Right lobe of liver (tissue), 6 donors: Measurements from ENCODE around the gene DGUOK. TPM values are rescaled to one million over a fixed set of nuclear protein-coding genes. Genes with fewer than 3 reads are reported as not detected.

ENCODE experiments used
- ATAC-seq, 4 donors: fragments of 200-7000 bp; cut with Tn5 transposase; one replicate each; pipeline ENCODE4 v1.9.1; 2020; ENCODE audit warnings: mild to moderate bottlenecking in 4 of 4, moderate library complexity in 4 of 4
- DNase-seq, 3 donors: peaks; one replicate each; pipeline ENCODE4 v3.0.0-alpha.2; 2020
- H3K27ac ChIP-seq, 3 donors: fragments of 200-600 bp; one replicate each; pipeline ENCODE4 v1.8.0; 2022
- H3K27me3 ChIP-seq, 2 donors: fragments of 200-600 bp; one replicate each; pipeline ENCODE4 v1.8.0; 2022
- H3K36me3 ChIP-seq, 4 donors: fragments of 200-600 bp; sonication (generic) in 1 of 4; one replicate each; pipeline versions ENCODE4 v1.5.1 to v1.8.0; 2017 to 2022; ENCODE audit warnings: control low read depth in 1 of 4
- H3K4me1 ChIP-seq, 4 donors: fragments of 200-600 bp; sonication (generic) in 1 of 4; one replicate each; pipeline versions ENCODE4 v1.5.1 to v1.8.0; 2017 to 2022; ENCODE audit warnings: control low read depth in 1 of 4
- H3K4me3 ChIP-seq, 3 donors: fragments of 200-600 bp; one replicate each; pipeline ENCODE4 v1.8.0; 2022
- H3K9me3 ChIP-seq, 4 donors: fragments of 200-600 bp; sonication (generic) in 1 of 4; one replicate each; pipeline versions ENCODE4 v1.5.1 to v1.8.0; 2017 to 2022; ENCODE audit warnings: control low read depth in 1 of 4
- POLR2A ChIP-seq: fragments of 450-650 bp; IDR thresholded peaks from one replicate; pipeline ENCODE4 v1.6.1; 2017; ENCODE audit warnings: antibody characterized with exemption, mild to moderate bottlenecking
- WGBS: methylation state at CpG from one replicate; pipeline ENCODE4 v1.1.6; 2018; ENCODE audit warnings: low coverage, low lambda C conversion rate; ENCODE audit not compliant: insufficient coverage; ENCODE audit errors: missing lambda C conversion rate; 5-methylcytosine and 5-hydroxymethylcytosine counted together
- intact Hi-C, 2 donors: fragments of 100-400 bp; cut with DNase I; formaldehyde crosslinking; loops; one replicate each; pipeline versions ENCODE4 v1.11.2 to v1.14.1; 2022
- total RNA-seq, 6 experiments: library from RNA; depleted of rRNA in 2 of 6; stranded (reverse); fragments of >200 nt in 2 of 6; fragmentation: NEBNext Ultra II Directional in 3 of 6; extraction: Animal tissue kit (Norgen Biotek cat#: 25700) in 3 of 6; gene quantifications; one replicate each; pipeline versions ENCODE4 v1.1.0 to v1.2.4, GENCODE V29; 2016 to 2023
- TF ChIP-seq, protein P1 (sequence below), 4 donors: fragments of 200-600 bp in 3 of 4; fragments of 450-650 bp in 1 of 4; IDR thresholded peaks; one replicate each; pipeline versions ENCODE4 v1.5.1 to v1.8.0; 2016 to 2022; ENCODE audit warnings: antibody characterized with exemption in 4 of 4, mild to moderate bottlenecking in 2 of 4
- donor health status: DM: no; HTN: yes; CAD: no.
- donor health status: DM: no; HTN: no; CAD: no.
- donor health status: DM: no; HTN: no; CAD: no.
- donor health status: DM: no; HTN: yes; CAD: no.
- donor health status: DM: no; HTN: yes; CAD: no.

DGUOK gene
- total RNA-seq, 6 experiments from 2014 or later, result 16.6 to 33.1 (median 22.6) TPM

DNA sequence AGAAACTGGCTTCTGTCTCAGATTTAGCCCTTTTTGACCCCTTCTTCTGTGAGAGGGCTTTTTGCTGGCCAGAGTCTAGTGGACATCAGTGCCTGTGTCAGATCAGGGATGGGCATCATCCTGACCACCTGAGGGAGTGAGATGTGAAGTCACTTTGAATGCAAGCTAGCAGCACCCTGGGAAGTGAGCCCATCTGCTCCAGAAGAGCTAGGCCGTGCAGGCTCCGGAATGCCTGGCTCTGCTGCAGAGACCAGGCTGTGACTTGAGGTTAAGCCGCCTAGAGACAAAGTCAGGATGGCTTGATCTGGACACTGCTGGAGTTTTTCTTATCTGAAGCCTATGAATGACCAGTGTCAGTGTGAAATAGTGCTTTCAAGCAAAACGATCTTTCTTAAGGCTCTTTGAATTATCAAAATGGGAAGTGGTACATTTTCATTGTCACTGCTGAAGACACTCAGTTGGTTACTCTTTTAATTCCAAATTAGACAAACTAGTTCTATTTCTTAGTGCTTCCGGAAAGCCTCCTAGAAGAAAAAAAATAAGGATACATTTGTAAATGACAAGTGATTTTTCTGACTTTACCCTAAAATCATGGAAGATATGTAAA lies 20.8 kb downstream of the DGUOK start:
- no peak overlapping the region for H3K4me3 ChIP-seq
- no peak for TF ChIP-seq POLR2A
- TF ChIP-seq, protein P1, sequence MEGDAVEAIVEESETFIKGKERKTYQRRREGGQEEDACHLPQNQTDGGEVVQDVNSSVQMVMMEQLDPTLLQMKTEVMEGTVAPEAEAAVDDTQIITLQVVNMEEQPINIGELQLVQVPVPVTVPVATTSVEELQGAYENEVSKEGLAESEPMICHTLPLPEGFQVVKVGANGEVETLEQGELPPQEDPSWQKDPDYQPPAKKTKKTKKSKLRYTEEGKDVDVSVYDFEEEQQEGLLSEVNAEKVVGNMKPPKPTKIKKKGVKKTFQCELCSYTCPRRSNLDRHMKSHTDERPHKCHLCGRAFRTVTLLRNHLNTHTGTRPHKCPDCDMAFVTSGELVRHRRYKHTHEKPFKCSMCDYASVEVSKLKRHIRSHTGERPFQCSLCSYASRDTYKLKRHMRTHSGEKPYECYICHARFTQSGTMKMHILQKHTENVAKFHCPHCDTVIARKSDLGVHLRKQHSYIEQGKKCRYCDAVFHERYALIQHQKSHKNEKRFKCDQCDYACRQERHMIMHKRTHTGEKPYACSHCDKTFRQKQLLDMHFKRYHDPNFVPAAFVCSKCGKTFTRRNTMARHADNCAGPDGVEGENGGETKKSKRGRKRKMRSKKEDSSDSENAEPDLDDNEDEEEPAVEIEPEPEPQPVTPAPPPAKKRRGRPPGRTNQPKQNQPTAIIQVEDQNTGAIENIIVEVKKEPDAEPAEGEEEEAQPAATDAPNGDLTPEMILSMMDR (IDR thresholded peaks at IDR 0.05), result no peak
- no peaks in the 10 kb centered on the region for H3K9me3 ChIP-seq
- H3K27me3 ChIP-seq, result no peaks in the 10 kb centered on the region
- H3K27ac ChIP-seq, result no peak overlapping the region
- intact Hi-C loops, result no loop called here
- DNase-seq (no peak), ATAC-seq (no peak)
- no peaks in the 10 kb centered on the region for H3K4me1 ChIP-seq
- 76% methylated on average over 3 of the region's 5 CpGs for WGBS
- peaks cover 0 to 65% (median 15%) of the 10 kb centered on the region in 4 donors for H3K36me3 ChIP-seq

DNA sequence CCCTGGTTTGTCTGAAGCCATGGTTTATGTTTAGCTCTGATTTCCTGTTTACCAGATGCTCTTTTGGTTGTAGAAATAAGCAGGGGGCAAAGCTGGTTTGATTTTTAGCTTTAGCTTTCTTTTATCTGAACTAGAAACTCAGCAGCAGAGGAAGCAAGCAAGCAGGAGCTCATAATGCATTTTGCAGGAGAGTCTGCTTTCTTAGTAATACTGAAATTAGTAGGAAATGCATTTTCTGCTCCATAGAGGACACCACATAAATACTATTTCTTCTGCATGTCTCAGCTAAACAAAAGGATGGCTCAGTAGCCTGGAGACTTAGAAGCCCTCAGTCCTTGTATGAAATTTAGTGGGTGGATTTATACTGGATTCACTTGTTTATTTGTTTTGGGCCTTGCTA lies 23.1 kb downstream of the DGUOK start:
- H3K4me1 ChIP-seq, result no peaks in the 10 kb centered on the region
- intact Hi-C loops, result no loop called here
- no peak overlapping the region for H3K4me3 ChIP-seq
- DNase-seq (no peak), ATAC-seq (no peak)
- H3K36me3 ChIP-seq, result peaks cover 0 to 74% (median 15%) of the 10 kb centered on the region in 4 donors
- H3K9me3 ChIP-seq, result no peaks in the 10 kb centered on the region
- no peak overlapping the region for H3K27ac ChIP-seq
- no peaks in the 10 kb centered on the region for H3K27me3 ChIP-seq
- no peak for TF ChIP-seq POLR2A
- TF ChIP-seq, protein P1 (IDR thresholded peaks at IDR 0.05), result no peak

DNA sequence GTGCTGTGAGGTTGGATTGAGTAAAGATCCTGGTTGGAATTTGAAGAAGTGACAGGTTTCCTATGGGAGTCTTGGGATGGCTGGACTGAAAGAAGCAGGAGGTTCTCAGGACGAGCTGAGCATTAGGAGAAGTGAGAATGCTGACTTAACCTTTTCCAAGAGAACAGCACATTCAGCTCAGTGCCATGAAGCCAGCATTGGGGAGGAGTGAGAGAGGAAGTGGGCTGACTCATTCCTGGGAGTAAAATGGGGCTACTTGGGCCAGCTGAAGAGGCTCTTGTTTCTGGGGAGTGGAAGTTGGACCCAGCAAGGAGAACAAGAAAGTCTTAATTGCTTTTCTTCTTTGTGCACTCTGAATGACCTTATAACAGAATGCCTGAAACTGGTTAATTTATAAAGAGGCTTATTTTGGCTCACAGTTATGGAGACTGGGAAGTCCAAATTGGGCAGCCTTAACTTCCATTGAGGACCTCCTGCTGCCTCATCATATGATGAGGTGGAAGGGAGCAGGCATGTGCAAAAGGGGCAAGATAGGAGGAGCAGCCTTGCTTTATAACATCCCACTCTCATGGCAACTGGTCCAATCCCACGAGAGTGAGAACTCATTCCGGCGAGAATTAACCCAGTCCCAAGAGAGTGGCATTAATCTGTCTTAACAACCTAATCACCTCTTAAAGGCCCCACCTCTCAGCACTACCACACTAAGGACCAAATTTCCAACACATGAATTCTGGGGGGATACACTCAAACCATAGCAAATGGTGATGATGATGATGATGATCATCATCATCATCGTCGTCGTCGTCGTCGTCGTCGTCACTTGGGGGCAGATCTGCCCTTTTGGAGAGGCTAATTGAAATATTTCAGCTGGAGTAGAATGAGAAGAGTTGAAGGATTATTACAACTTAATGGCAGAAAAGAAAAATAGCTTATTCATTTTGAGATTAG lies 26.1 kb downstream of the DGUOK start:
- DNase-seq (no peak), ATAC-seq (peak; percentile 52 to 79 (median 73))
- 62% methylated on average over 12 of the region's 12 CpGs for WGBS
- Histone ChIP-seq H3K36me3 (peaks cover 0 to 78% (median 11%) of the 10 kb centered on the region in 4 donors), H3K27ac (no peak overlapping the region), H3K4me1 (no peaks in the 10 kb centered on the region), H3K27me3 (no peaks in the 10 kb centered on the region), H3K9me3 (no peaks in the 10 kb centered on the region), H3K4me3 (no peak overlapping the region)
- no peak for TF ChIP-seq POLR2A
- TF ChIP-seq, protein P1 (IDR thresholded peaks at IDR 0.05), result no peak
- intact Hi-C loops, result no loop called here

DNA sequence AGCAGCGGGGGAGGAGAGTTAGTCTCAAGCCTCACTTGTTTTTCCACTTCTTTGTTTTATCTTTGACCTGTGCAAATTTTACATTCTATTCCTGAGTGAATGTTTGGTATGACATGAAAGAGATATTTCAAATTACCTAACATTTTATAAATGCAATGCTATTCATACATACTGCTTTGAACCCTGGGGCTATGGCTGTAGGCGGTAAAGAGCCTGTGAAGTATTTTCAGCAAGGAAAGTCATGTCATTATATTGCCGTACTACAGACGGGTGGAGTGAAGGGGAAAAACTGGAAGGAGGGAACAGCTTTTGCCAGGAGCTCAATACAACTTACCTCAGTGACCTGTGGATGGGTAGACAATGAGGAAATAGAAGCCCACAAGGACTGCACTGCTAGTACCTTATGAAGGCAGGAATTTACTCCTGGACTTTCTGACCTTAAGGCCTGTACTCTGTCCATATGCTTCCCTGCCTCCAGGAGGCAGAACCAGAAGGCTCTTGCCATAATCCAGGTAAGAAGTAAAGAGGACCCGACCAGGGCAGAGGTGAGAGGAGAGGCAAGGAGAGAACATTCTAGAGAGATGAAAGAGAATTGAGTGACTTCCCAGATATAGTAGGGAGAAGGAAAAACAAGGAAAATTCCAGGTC lies 29.7 kb downstream of the DGUOK start:
- no peak for DNase-seq
- H3K9me3 ChIP-seq, result no peaks in the 10 kb centered on the region
- TF ChIP-seq POLR2A, result no peak
- TF ChIP-seq, protein P1 (IDR thresholded peaks at IDR 0.05), result no peak
- no peak for ATAC-seq
- WGBS, result 94% methylated on average over 5 of the region's 5 CpGs
- no peaks in the 10 kb centered on the region for H3K27me3 ChIP-seq
- intact Hi-C loops, result no loop called here
- no peak overlapping the region for H3K4me3 ChIP-seq
- peaks cover 0 to 58% (median 16%) of the 10 kb centered on the region in 4 donors for H3K36me3 ChIP-seq
- no peaks in the 10 kb centered on the region for H3K4me1 ChIP-seq
- H3K27ac ChIP-seq, result no peak overlapping the region
